GM12875 (cell line): ENCODE data around the gene APOE.

Source experiments
- H3K4me3 ChIP-seq: one replicate; pipeline ENCODE4 v1.5.1; 2011; ENCODE audit warnings: low read depth, low read length, control low read depth
- CTCF ChIP-seq: IDR thresholded peaks from 2 replicates; pipeline ENCODE4 v1.5.1; 2011; ENCODE audit warnings: low read depth, mild to moderate bottlenecking, control low read depth, inconsistent platforms, low read length, moderate library complexity, borderline replicate concordance; ENCODE audit not compliant: insufficient read depth

Gene APOE

GRCh38 chr19:44951179-44952159, 45.9 kb downstream of the APOE start:
- H3K4me3 ChIP-seq = no peak overlapping the region
- TF ChIP-seq CTCF = peak; percentile 62; the same call in 1 of the 2 replicates

GRCh38 chr19:44954278-44954648, 48.7 kb downstream of the APOE start:
- H3K4me3 ChIP-seq = peak overlapping the region; percentile 88
- TF ChIP-seq CTCF = no peak

GRCh38 chr19:44954649-44955504, 49.3 kb downstream of the APOE start, which contains the start of gene CLPTM1:
Gene CLPTM1, plus strand, starts transcription at chr19:44955380. Its CDS starts 16 bp downstream, at chr19:44955396.
- H3K4me3 ChIP-seq = peak within 1 kb of the TSS; percentile 88
- no peak for TF ChIP-seq CTCF

- peak overlapping the region; percentile 88 for H3K4me3 ChIP-seq
- TF ChIP-seq CTCF = no peak
Measured at GRCh38 chr19:44955505-44956439, 50.2 kb downstream of the APOE start.

GRCh38 chr19:44957526-44957925, 51.9 kb downstream of the APOE start:
- H3K4me3 ChIP-seq = no peak overlapping the region
- TF ChIP-seq CTCF = no peak

- no peak for TF ChIP-seq CTCF
- no peak overlapping the region for H3K4me3 ChIP-seq
Measured at GRCh38 chr19:44958090-44958489, 52.5 kb downstream of the APOE start.
